Progenitor cell of endocrine pancreas (in vitro differentiated cells): ENCODE measurements around the gene SMARCA5. TPM values are rescaled to one million over a fixed set of nuclear protein-coding genes. Genes with fewer than 3 reads are reported as not detected.
A peak's percentile ranks its signal among the peaks of the same experiment; 100 is the strongest.

ENCODE experiments used
- DNase-seq: peaks from one replicate; pipeline ENCODE4 v3.0.0; 2021; ENCODE audit warnings: low spot score; ENCODE audit not compliant: unreplicated experiment
- H3K27ac Mint-ChIP-seq: 2 replicates; pipeline ENCODE4 v1.8.0; 2021; ENCODE audit warnings: mild to moderate bottlenecking, moderate library complexity, mixed read lengths
- H3K27me3 Mint-ChIP-seq: 2 replicates; pipeline ENCODE4 v1.8.0; 2021; ENCODE audit warnings: mixed read lengths
- H3K36me3 Mint-ChIP-seq: 2 replicates; pipeline ENCODE4 v1.8.0; 2022; ENCODE audit warnings: mixed read lengths; ENCODE audit not compliant: insufficient read depth
- H3K4me1 Mint-ChIP-seq: 2 replicates; pipeline ENCODE4 v1.8.0; 2021; ENCODE audit warnings: low read depth, mixed read lengths
- H3K4me3 Mint-ChIP-seq: 2 replicates; pipeline ENCODE4 v1.8.0; 2021; ENCODE audit warnings: low read depth, mild to moderate bottlenecking, moderate library complexity, mixed read lengths
- H3K9me3 Mint-ChIP-seq: 2 replicates; pipeline ENCODE4 v1.8.0; 2021; ENCODE audit warnings: low read depth, mixed read lengths
- total RNA-seq: library from RNA; stranded (reverse); gene quantifications from 2 replicates; pipeline ENCODE4 v1.2.1, GENCODE V29; 2021
- TF ChIP-seq, protein P1 (sequence below): fragments of 200-600 bp; sonication (generic); IDR thresholded peaks from one replicate; pipeline ENCODE4 v1.5.0; 2021; ENCODE audit warnings: antibody characterized with exemption, mild to moderate bottlenecking; ENCODE audit not compliant: unreplicated experiment

SMARCA5 gene
- total RNA-seq, 1 donor from 2014 or later, result 86.2 TPM

DNA sequence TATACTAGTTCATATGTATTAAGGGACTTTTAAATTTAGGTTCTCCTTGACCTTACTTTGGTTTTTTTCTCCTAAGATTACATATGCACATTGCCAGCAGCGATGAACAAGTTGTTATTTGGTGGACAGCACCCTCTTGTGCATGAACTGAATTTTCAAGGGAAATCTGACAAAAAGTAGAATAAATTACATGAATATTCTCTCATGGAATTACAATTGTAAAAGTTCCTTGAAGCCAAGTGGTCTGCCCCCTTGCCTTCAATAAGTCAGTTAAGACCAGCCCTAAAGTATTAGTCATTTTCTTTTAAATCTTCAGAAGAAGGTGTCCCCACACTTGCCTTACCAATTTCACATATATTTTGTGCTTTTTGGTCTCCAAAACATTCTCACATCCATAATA lies 30.7 kb upstream of the SMARCA5 start:
- peaks cover 5% of the 10 kb centered on the region for H3K27me3 Mint-ChIP-seq
- no peaks in the 10 kb centered on the region for H3K9me3 Mint-ChIP-seq
- TF ChIP-seq, protein P1, sequence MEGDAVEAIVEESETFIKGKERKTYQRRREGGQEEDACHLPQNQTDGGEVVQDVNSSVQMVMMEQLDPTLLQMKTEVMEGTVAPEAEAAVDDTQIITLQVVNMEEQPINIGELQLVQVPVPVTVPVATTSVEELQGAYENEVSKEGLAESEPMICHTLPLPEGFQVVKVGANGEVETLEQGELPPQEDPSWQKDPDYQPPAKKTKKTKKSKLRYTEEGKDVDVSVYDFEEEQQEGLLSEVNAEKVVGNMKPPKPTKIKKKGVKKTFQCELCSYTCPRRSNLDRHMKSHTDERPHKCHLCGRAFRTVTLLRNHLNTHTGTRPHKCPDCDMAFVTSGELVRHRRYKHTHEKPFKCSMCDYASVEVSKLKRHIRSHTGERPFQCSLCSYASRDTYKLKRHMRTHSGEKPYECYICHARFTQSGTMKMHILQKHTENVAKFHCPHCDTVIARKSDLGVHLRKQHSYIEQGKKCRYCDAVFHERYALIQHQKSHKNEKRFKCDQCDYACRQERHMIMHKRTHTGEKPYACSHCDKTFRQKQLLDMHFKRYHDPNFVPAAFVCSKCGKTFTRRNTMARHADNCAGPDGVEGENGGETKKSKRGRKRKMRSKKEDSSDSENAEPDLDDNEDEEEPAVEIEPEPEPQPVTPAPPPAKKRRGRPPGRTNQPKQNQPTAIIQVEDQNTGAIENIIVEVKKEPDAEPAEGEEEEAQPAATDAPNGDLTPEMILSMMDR, result peak; percentile 67
- no peak overlapping the region for H3K27ac Mint-ChIP-seq
- H3K36me3 Mint-ChIP-seq, result no peaks in the 10 kb centered on the region
- no peak overlapping the region for H3K4me3 Mint-ChIP-seq
- DNase-seq, result no peak
- H3K4me1 Mint-ChIP-seq, result no peaks in the 10 kb centered on the region

DNA sequence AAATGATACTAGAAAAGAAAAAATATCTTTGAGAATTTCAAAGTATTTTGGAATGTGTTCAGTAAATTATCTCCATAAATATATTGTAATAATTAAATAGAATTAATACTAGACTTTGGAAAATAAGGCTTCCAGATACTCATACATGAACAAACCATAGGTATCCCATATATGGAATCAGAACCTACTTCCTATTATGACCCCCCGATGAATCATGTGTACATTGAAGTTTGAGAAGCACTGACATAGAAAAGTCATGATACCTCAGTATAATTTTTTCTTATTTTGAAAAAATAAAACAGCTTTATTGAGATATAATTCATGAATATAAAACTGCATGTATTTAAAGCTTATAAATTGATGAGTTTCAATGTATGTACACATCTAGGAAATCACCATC lies 27.2 kb upstream of the SMARCA5 start:
- no peak overlapping the region for H3K27ac Mint-ChIP-seq
- TF ChIP-seq, protein P1, result no peak
- no peak for DNase-seq
- peaks cover 5% of the 10 kb centered on the region for H3K27me3 Mint-ChIP-seq
- H3K4me3 Mint-ChIP-seq, result no peak overlapping the region
- H3K9me3 Mint-ChIP-seq, result peaks cover 6% of the 10 kb centered on the region
- H3K36me3 Mint-ChIP-seq, result no peaks in the 10 kb centered on the region
- H3K4me1 Mint-ChIP-seq, result no peaks in the 10 kb centered on the region

DNA sequence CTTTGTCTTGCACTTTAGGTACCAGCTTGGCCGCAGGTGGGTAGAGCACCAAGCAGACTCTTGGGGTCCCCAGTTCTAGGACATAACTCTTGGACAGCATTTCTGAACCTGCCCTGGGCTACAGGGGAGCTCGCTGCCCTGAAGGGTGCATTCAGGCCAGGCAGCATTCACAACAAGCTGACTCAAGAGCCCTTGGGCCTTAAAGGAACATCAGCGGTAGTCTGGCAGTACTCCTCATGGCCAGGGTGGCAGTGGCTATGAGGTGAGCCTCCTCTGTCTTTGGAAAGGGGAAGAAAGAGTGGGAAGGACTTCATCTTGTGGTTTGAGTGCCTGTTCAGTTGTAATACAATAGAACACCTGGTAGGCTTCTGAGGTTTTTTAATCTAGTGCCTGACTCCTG lies 24.8 kb upstream of the SMARCA5 start:
- Mint-ChIP-seq H3K36me3 (no peaks in the 10 kb centered on the region), H3K4me3 (no peak overlapping the region)

DNA sequence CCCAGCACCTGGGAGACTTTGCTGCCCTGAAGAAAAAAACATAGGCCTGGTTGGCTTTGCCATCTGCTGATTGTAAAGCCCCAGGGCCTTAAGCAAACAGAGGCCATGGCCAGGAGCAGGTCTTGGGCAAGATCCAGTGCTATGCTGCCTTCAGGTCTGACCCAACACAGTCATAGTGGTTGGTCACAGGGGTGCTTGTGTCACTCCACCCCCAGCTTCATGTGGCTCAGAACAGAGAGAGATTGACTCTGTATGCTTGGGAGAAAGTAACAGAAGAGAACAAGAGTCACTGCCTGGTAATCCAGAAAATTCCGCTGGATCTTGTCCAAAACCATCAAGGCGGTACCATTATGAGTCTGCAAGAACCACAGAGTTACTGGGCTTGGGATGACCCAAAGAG lies 24.4 kb upstream of the SMARCA5 start:
- peaks cover 5% of the 10 kb centered on the region for H3K27me3 Mint-ChIP-seq
- H3K4me3 Mint-ChIP-seq, result no peak overlapping the region
- H3K36me3 Mint-ChIP-seq, result no peaks in the 10 kb centered on the region
- TF ChIP-seq, protein P1, result no peak
- H3K4me1 Mint-ChIP-seq, result no peaks in the 10 kb centered on the region
- DNase-seq, result no peak
- peaks cover 11% of the 10 kb centered on the region for H3K9me3 Mint-ChIP-seq
- H3K27ac Mint-ChIP-seq, result no peak overlapping the region

More for the DNA sequence above, 24.8 kb upstream of the SMARCA5 start:
- TF ChIP-seq, protein P1, result no peak
- Mint-ChIP-seq H3K4me1 (no peaks in the 10 kb centered on the region), H3K27me3 (peaks cover 5% of the 10 kb centered on the region), H3K9me3 (peaks cover 10% of the 10 kb centered on the region), H3K27ac (no peak overlapping the region)
- DNase-seq, result no peak

DNA sequence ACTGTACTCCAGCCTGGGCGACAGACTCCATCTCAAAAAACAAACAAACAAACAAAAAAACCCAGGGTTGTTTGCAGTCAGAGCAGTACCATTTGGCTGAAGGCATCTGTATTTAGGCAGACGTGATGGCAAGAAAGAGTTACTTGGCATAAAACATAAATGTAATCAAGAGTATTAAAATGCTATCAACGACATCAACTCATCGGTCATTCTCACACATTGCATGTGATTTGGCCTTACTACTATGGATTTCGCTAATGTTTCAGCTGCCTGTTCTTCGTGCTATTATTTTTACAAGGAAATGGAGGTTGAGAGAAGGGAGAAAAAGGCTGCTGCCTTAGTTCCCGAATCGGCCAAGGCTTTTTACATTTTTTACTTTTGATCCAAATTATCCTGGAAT lies 15.5 kb upstream of the SMARCA5 start:
- H3K27me3 Mint-ChIP-seq, result no peaks in the 10 kb centered on the region
- H3K27ac Mint-ChIP-seq, result no peak overlapping the region
- TF ChIP-seq, protein P1, result no peak
- DNase-seq, result no peak
- no peaks in the 10 kb centered on the region for H3K4me1 Mint-ChIP-seq
- no peaks in the 10 kb centered on the region for H3K36me3 Mint-ChIP-seq
- H3K9me3 Mint-ChIP-seq, result peaks cover 7% of the 10 kb centered on the region
- H3K4me3 Mint-ChIP-seq, result no peak overlapping the region
